HG03354 (cell line): Measurements from ENCODE around the gene BCOR.

Experiments used
- ATAC-seq: cut with Tn5 transposase; IDR thresholded peaks from one replicate; pipeline ENCODE4 v1.9.1; 2021; ENCODE audit warnings: mild to moderate bottlenecking; ENCODE audit not compliant: unreplicated experiment, poor library complexity, severe bottlenecking

Gene BCOR

GRCh38 chrX:40088299-40088625 lies 9.5 kb downstream of the BCOR start:
- no peak for ATAC-seq

- no peak for ATAC-seq
These were observed 10.1 kb downstream of the BCOR start for GRCh38 chrX:40087425-40088298.

GRCh38 chrX:40086569-40087335 lies 11.0 kb downstream of the BCOR start:
- no peak for ATAC-seq

- no peak for ATAC-seq
These were observed 12.0 kb downstream of the BCOR start for GRCh38 chrX:40085714-40086113.

- no peak for ATAC-seq
These were observed 12.6 kb downstream of the BCOR start for GRCh38 chrX:40085102-40085551.

GRCh38 chrX:40084471-40085101 lies 13.2 kb downstream of the BCOR start:
- no peak for ATAC-seq

- ATAC-seq = no peak
These were observed 13.8 kb downstream of the BCOR start for GRCh38 chrX:40083979-40084359.

- no peak for ATAC-seq
These were observed 14.4 kb downstream of the BCOR start for GRCh38 chrX:40083120-40083978.

- ATAC-seq = no peak
These were observed 15.2 kb downstream of the BCOR start for GRCh38 chrX:40082447-40083119.

- ATAC-seq = no peak
These were observed 16.1 kb downstream of the BCOR start for GRCh38 chrX:40081679-40082068.

- no peak for ATAC-seq
These were observed 16.7 kb downstream of the BCOR start for GRCh38 chrX:40080894-40081678.

- ATAC-seq = no peak
These were observed 18.2 kb downstream of the BCOR start for GRCh38 chrX:40079572-40079971.

GRCh38 chrX:40078489-40079227 lies 19.1 kb downstream of the BCOR start:
- no peak for ATAC-seq

- no peak for ATAC-seq
These were observed 19.9 kb downstream of the BCOR start for GRCh38 chrX:40077906-40078305.

GRCh38 chrX:40076750-40077575 lies 20.8 kb downstream of the BCOR start:
- no peak for ATAC-seq

GRCh38 chrX:40074959-40075332 lies 22.8 kb downstream of the BCOR start:
- ATAC-seq = no peak
